ENCODE results near the gene CBFA2T2. TPM values are rescaled to one million over a fixed set of nuclear protein-coding genes. Genes with fewer than 3 reads are reported as not detected.
A peak's percentile ranks its signal among the peaks of the same experiment; 100 is the strongest.
"Not testable (repeated sequence)": the region's sequence is repeated elsewhere in the genome, so short reads cannot be mapped to it uniquely, and the experiment has no call there.

The CBFA2T2 gene
- total RNA-seq, 1 donor from 2014 or later, result 17.5 TPM

GRCh38 chr20:33697129-33697528 is 207.2 kb downstream of the CBFA2T2 start:
- no peak overlapping the region for H3K4me3 Mint-ChIP-seq (ENCODE audit: unreplicated experiment)

GRCh38 chr20:33698966-33699365 is 209.1 kb downstream of the CBFA2T2 start:
- H3K9me3 Mint-ChIP-seq (ENCODE audit: unreplicated experiment); H3K4me1 Mint-ChIP-seq (ENCODE audit: unreplicated experiment); H3K4me3 Mint-ChIP-seq (ENCODE audit: unreplicated experiment); H3K27me3 Mint-ChIP-seq (ENCODE audit: unreplicated experiment); H3K27ac Mint-ChIP-seq (ENCODE audit: unreplicated experiment); DNase-seq (ENCODE audit: low spot score): not testable (repeated sequence)
- H3K36me3 Mint-ChIP-seq (ENCODE audit: low read depth, unreplicated experiment), result peaks cover 16% of the 10 kb centered on the region

More at GRCh38 chr20:33697129-33697528, 207.2 kb downstream of the CBFA2T2 start:
- peak overlapping the region; percentile 26 for H3K27ac Mint-ChIP-seq (ENCODE audit: unreplicated experiment)
- TF ChIP-seq, protein P1, sequence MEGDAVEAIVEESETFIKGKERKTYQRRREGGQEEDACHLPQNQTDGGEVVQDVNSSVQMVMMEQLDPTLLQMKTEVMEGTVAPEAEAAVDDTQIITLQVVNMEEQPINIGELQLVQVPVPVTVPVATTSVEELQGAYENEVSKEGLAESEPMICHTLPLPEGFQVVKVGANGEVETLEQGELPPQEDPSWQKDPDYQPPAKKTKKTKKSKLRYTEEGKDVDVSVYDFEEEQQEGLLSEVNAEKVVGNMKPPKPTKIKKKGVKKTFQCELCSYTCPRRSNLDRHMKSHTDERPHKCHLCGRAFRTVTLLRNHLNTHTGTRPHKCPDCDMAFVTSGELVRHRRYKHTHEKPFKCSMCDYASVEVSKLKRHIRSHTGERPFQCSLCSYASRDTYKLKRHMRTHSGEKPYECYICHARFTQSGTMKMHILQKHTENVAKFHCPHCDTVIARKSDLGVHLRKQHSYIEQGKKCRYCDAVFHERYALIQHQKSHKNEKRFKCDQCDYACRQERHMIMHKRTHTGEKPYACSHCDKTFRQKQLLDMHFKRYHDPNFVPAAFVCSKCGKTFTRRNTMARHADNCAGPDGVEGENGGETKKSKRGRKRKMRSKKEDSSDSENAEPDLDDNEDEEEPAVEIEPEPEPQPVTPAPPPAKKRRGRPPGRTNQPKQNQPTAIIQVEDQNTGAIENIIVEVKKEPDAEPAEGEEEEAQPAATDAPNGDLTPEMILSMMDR (IDR thresholded peaks at IDR 0.05; ENCODE audit: unreplicated experiment), result no peak
- H3K36me3 Mint-ChIP-seq (ENCODE audit: low read depth, unreplicated experiment), result peaks cover 11% of the 10 kb centered on the region
- H3K9me3 Mint-ChIP-seq (ENCODE audit: unreplicated experiment), result no peaks in the 10 kb centered on the region
- peaks cover 7% of the 10 kb centered on the region for H3K4me1 Mint-ChIP-seq (ENCODE audit: unreplicated experiment)
- no peak for DNase-seq (ENCODE audit: low spot score)
- H3K27me3 Mint-ChIP-seq (ENCODE audit: unreplicated experiment), result peaks cover 4% of the 10 kb centered on the region

Other genes with a start within 250 kb of the CBFA2T2 start
- not detected for gene BPIFB1, start 206.9 kb upstream of the CBFA2T2 start, total RNA-seq (ENCODE audit: unreplicated experiment)
- 42.7 TPM for gene CDK5RAP1, start 88.6 kb upstream of the CBFA2T2 start, total RNA-seq (ENCODE audit: unreplicated experiment)
- 1.6 TPM for gene SNTA1, start 46.3 kb upstream of the CBFA2T2 start, total RNA-seq (ENCODE audit: unreplicated experiment)
- gene C20orf144, start 172.2 kb downstream of the CBFA2T2 start, total RNA-seq (ENCODE audit: unreplicated experiment), result not detected
- not detected for gene ACTL10, start 176.8 kb downstream of the CBFA2T2 start, total RNA-seq (ENCODE audit: unreplicated experiment)
- gene NECAB3, start 184.3 kb downstream of the CBFA2T2 start, total RNA-seq (ENCODE audit: unreplicated experiment), result 9.8 TPM
- gene E2F1, start 196.3 kb downstream of the CBFA2T2 start, total RNA-seq (ENCODE audit: unreplicated experiment), result 6.7 TPM
- 6.0 TPM for gene PXMP4, start 230.2 kb downstream of the CBFA2T2 start, total RNA-seq (ENCODE audit: unreplicated experiment)
- 3.5 TPM for gene ZNF341, start 241.9 kb downstream of the CBFA2T2 start, total RNA-seq (ENCODE audit: unreplicated experiment)

Data from endothelial cell (in vitro differentiated cells).